ENCODE measurements around the gene SARNP.

Gene SARNP

DNA sequence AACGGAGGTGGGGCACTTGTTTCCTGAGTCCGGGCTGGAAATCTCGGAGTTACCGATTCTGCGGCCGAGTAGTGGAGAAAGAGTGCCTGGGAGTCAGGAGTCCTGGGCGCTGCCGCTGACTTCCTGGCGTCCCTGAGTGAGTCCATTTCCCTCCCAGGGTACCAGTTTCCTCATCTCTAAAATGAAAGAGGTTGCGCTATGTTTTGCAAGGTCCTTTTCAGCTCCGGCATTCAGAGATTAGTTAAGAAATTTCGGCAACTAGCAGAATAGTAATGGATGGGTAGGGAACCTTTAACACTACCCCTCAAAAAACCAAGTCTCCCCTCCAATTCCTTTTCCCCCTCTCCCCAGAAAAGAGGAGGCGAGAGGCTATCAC lies 101.0 kb downstream of the SARNP start:
- H3K27ac ChIP-seq, result peak overlapping the region; percentile 99
- H3K4me1 ChIP-seq (ENCODE audit: control insufficient read depth in 1 of 2, insufficient read depth in 1 of 2, low read depth in 1 of 2, low read length in 1 of 2), result peaks cover 51 to 58% of the 10 kb centered on the region in 2 experiments
- H3K4me3 ChIP-seq (ENCODE audit: low read depth in 1 of 2, low read length in 1 of 2), result peak overlapping the region; percentile 92 to 99
- H3K27me3 ChIP-seq, result no peaks in the 10 kb centered on the region
- TF ChIP-seq, protein P1, sequence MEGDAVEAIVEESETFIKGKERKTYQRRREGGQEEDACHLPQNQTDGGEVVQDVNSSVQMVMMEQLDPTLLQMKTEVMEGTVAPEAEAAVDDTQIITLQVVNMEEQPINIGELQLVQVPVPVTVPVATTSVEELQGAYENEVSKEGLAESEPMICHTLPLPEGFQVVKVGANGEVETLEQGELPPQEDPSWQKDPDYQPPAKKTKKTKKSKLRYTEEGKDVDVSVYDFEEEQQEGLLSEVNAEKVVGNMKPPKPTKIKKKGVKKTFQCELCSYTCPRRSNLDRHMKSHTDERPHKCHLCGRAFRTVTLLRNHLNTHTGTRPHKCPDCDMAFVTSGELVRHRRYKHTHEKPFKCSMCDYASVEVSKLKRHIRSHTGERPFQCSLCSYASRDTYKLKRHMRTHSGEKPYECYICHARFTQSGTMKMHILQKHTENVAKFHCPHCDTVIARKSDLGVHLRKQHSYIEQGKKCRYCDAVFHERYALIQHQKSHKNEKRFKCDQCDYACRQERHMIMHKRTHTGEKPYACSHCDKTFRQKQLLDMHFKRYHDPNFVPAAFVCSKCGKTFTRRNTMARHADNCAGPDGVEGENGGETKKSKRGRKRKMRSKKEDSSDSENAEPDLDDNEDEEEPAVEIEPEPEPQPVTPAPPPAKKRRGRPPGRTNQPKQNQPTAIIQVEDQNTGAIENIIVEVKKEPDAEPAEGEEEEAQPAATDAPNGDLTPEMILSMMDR (IDR thresholded peaks at IDR 0.05), result no peak
- peaks cover 32% of the 10 kb centered on the region for H3K36me3 ChIP-seq
- no peaks in the 10 kb centered on the region for H3K9me3 ChIP-seq

DNA sequence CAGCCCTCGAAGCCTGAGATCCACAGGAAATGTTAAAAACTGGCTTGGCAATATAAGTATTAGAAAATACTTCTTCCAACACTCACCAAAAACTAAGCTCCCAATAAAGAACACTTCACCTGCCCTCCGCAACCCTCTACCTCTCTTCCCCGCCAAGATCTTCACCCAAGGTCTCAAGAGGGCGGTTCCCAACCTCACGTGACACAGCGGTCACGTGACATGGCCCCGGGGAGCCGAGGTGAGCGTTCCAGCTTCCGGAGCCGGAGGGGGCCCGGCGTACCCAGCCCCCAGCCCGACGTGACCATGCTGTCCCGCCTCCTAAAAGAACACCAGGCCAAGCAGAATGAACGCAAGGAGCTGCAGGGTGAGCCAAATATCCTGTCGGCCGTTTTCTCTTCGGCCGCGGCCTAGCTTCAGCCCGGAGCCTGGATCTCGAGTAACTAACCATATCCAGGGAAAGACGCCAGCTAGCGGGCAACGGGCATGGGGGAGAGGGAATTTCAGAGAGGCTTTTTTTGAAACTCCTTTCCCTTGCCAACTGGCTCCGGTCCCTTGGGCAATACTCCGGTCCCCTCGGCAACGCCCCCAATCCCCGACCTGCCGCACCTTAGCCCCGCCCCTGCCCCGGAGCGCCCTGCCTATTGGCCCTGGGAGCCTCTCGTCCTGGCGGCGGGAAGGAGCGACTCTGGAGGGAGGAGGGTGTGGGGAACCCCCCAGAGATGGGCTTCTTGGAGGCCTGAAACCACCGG lies 101.5 kb downstream of the SARNP start, which contains the start of gene BLOC1S1:
BLOC1S1 (plus strand) TSS at position 214 of the 749 bp plus-strand sequence; CDS start at position 220, 6 bp downstream.
- Histone ChIP-seq H3K27me3 (no peaks in the 10 kb centered on the region), H3K4me1 (ENCODE audit: control insufficient read depth in 1 of 2, insufficient read depth in 1 of 2, low read depth in 1 of 2, low read length in 1 of 2) (peaks cover 51 to 57% of the 10 kb centered on the region in 2 experiments), H3K36me3 (peaks cover 27% of the 10 kb centered on the region), H3K27ac (peak within 1 kb of the TSS; percentile 99), H3K9me3 (no peaks in the 10 kb centered on the region), H3K4me3 (ENCODE audit: low read depth in 1 of 2, low read length in 1 of 2) (peak within 1 kb of the TSS; percentile 92 to 99)
- TF ChIP-seq, protein P1 (IDR thresholded peaks at IDR 0.05), result peak; percentile 64

DNA sequence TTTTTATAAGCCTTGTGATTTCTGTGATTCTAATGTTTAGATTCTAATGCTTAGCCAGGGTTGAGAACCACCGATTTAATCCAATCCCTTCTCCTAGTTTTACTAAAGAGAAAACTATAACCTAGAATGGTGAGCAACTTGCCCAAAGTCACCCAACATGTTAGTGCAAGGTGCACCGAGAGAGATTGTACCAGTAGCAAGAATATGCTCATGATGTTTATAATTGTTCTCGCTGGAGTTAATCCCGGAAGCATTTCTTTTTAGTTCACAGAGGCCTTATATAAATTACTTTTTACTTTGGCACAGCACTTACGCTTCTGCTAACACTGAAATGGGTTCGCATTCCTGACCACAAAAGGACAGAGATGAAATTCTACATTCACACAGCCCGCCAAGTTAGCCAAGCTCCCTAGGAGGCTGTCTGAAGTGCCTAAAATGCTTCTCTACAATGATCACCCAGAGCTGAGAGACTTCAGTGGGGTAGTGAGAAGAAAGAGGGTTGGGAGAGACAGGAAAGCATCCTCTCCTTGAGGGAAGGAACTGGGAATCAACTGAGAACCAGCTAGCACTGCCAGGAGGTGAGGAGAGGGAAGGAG lies 102.3 kb downstream of the SARNP start:
- H3K27me3 ChIP-seq, result no peaks in the 10 kb centered on the region
- peaks cover 19% of the 10 kb centered on the region for H3K36me3 ChIP-seq
- H3K9me3 ChIP-seq, result no peaks in the 10 kb centered on the region
- TF ChIP-seq, protein P1 (IDR thresholded peaks at IDR 0.05), result no peak
- peak overlapping the region; percentile 92 to 99 for H3K4me3 ChIP-seq (ENCODE audit: low read depth in 1 of 2, low read length in 1 of 2)
- H3K4me1 ChIP-seq (ENCODE audit: control insufficient read depth in 1 of 2, insufficient read depth in 1 of 2, low read depth in 1 of 2, low read length in 1 of 2), result peaks cover 48 to 49% of the 10 kb centered on the region in 2 experiments
- peak overlapping the region; percentile 99 for H3K27ac ChIP-seq

DNA sequence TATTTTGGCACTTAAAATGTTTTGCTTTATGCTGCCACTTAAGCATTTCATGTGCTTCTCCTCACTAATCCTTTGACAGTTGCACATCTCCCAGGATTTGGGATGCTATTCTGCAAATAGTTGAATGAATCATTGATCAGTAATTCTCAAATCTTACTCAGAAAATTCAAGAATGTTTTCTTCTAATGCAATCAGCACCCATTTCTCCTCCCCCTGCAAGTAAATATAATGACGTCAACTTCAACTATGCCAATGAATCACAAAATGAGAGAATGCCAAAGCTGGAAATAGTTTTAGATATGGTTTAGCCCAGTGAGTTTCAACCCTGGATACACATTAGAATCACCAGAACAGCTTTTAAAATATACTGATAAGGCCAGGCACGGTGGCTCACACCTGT lies 103.8 kb downstream of the SARNP start:
- TF ChIP-seq, protein P1 (IDR thresholded peaks at IDR 0.05), result no peak
- H3K27me3 ChIP-seq, result no peaks in the 10 kb centered on the region
- H3K4me3 ChIP-seq (ENCODE audit: low read depth in 1 of 2, low read length in 1 of 2), result no peak overlapping the region
- H3K27ac ChIP-seq, result no peak overlapping the region
- peaks cover 37 to 39% of the 10 kb centered on the region in 2 experiments for H3K4me1 ChIP-seq (ENCODE audit: control insufficient read depth in 1 of 2, insufficient read depth in 1 of 2, low read depth in 1 of 2, low read length in 1 of 2)
- peaks cover 4% of the 10 kb centered on the region for H3K36me3 ChIP-seq
- H3K9me3 ChIP-seq, result no peaks in the 10 kb centered on the region

DNA sequence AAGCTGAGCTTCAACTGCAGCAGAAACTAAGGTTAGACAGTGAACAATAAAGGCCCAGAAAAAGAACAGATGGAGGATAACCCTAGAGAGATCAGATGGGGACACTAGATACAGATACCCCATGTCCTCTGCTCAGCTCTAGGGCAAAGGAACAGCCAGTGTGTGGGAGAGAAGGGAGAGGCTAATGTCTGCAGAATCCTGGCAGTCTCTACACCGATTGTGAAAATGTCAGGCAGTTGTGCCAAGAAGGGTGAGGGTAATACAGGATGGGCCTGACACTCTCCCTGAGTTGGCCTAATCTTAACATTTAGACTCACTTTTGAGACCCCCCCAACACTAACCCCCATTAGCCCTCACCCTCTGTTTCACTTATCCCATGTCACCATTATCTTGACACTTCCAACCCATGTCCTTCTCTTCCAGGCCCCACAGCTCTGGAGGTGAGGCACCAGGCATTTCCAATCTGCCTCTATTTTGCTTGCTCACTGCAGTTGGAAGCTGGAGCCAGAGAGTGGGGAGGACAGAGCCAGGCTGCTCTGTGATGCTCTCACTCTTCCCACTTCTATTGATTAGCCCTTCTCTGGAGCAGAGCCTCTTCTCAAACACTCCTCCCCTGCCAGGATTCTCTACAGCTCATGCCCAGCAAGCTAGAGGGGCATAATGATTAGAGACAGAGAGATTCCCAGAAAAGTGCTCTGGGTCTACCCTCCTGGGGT lies 104.7 kb downstream of the SARNP start:
- no peak overlapping the region for H3K27ac ChIP-seq
- peaks cover 36 to 37% of the 10 kb centered on the region in 2 experiments for H3K4me1 ChIP-seq (ENCODE audit: control insufficient read depth in 1 of 2, insufficient read depth in 1 of 2, low read depth in 1 of 2, low read length in 1 of 2)
- H3K4me3 ChIP-seq (ENCODE audit: low read depth in 1 of 2, low read length in 1 of 2), result no peak overlapping the region
- no peaks in the 10 kb centered on the region for H3K36me3 ChIP-seq
- TF ChIP-seq, protein P1 (IDR thresholded peaks at IDR 0.05), result no peak
- H3K27me3 ChIP-seq, result peaks cover 2% of the 10 kb centered on the region
- H3K9me3 ChIP-seq, result no peaks in the 10 kb centered on the region

All from neutrophil (primary cell).